Measurements from ENCODE around the gene TRIM39. TPM values are rescaled to one million over a fixed set of nuclear protein-coding genes. Genes with fewer than 3 reads are reported as not detected.
"Not testable (repeated sequence)": the region's sequence is repeated elsewhere in the genome, so short reads cannot be mapped to it uniquely, and the experiment has no call there.

TRIM39 gene
- total and polyA plus RNA-seq, 10 donors = 6.9 to 24.5 (median 17.0) TPM

GRCh38 chr6:30364591-30364990 lies 37.9 kb downstream of the TRIM39 start:
- no peak overlapping the region for H3K4me3 ChIP-seq
- H3K36me3 ChIP-seq = no peaks in the 10 kb centered on the region
- H3K9me3 ChIP-seq = peaks cover 0 to 13% (median 0%) of the 10 kb centered on the region in 8 donors
- no peaks in the 10 kb centered on the region for H3K4me1 ChIP-seq
- no peak overlapping the region for H3K27ac ChIP-seq
- intact Hi-C loops (cut with DNase I; ENCODE audit: low total_unique reads) = no loop called here
- H3K27me3 ChIP-seq (replicated peaks in 1 of 7) = peaks cover 0 to 68% (median 12%) of the 10 kb centered on the region in 7 donors
- 78 to 90% (median 84%) methylated on average over 2 of the region's 2 CpGs for WGBS, 5 donors
- TF ChIP-seq POLR2A (IDR thresholded peaks at IDR 0.05) = no peak
- TF ChIP-seq CTCF (IDR thresholded peaks at IDR 0.05 in 8 of 11, conservative IDR thresholded peaks at IDR 0.05 in 3 of 11) = no peak
- TF ChIP-seq POLR2AphosphoS5 (IDR thresholded peaks at IDR 0.05) = no peak
- DNase-seq = no peak

- H3K4me1 ChIP-seq; H3K27ac ChIP-seq; H3K36me3 ChIP-seq; DNase-seq; intact Hi-C loops (cut with DNase I; ENCODE audit: low total_unique reads); H3K9me3 ChIP-seq; H3K4me3 ChIP-seq: not testable (repeated sequence)
- H3K27me3 ChIP-seq (replicated peaks in 1 of 7) = peaks cover 0 to 47% (median 5%) of the 10 kb centered on the region in 7 donors
- 27 to 46% (median 45%) methylated on average over 1 of the region's 1 CpG for WGBS, 5 donors
Measured at GRCh38 chr6:30369280-30369679, 42.6 kb downstream of the TRIM39 start.

GRCh38 chr6:30378290-30378937 lies 51.7 kb downstream of the TRIM39 start:
- TF ChIP-seq CTCF (IDR thresholded peaks at IDR 0.05 in 8 of 11, conservative IDR thresholded peaks at IDR 0.05 in 3 of 11) = no peak
- no peak for TF ChIP-seq POLR2A (IDR thresholded peaks at IDR 0.05)
- no peak for TF ChIP-seq POLR2AphosphoS5 (IDR thresholded peaks at IDR 0.05)
- no peak for DNase-seq
- intact Hi-C loops (cut with DNase I; ENCODE audit: low total_unique reads) = no loop called here
- H3K36me3 ChIP-seq = no peaks in the 10 kb centered on the region
- 4 to 10% (median 7%) methylated on average over 1 of the region's 1 CpG for WGBS, 5 donors
- H3K27me3 ChIP-seq (replicated peaks in 1 of 7) = peaks cover 0 to 57% (median 4%) of the 10 kb centered on the region in 7 donors
- no peaks in the 10 kb centered on the region for H3K4me1 ChIP-seq
- no peak overlapping the region for H3K4me3 ChIP-seq
- no peaks in the 10 kb centered on the region for H3K9me3 ChIP-seq
- H3K27ac ChIP-seq = no peak overlapping the region

GRCh38 chr6:30380464-30380863 lies 53.7 kb downstream of the TRIM39 start:
- no peak for DNase-seq
- no peaks in the 10 kb centered on the region for H3K4me1 ChIP-seq
- no peaks in the 10 kb centered on the region for H3K9me3 ChIP-seq
- WGBS, 5 donors = 18 to 61% (median 43%) methylated on average over 4 to 5 of the region's 5 CpGs
- H3K27ac ChIP-seq = no peak overlapping the region
- peaks cover 0 to 69% (median 5%) of the 10 kb centered on the region in 7 donors for H3K27me3 ChIP-seq (replicated peaks in 1 of 7)
- TF ChIP-seq CTCF (IDR thresholded peaks at IDR 0.05 in 8 of 11, conservative IDR thresholded peaks at IDR 0.05 in 3 of 11) (no peak), POLR2A (IDR thresholded peaks at IDR 0.05) (no peak), POLR2AphosphoS5 (IDR thresholded peaks at IDR 0.05) (no peak)
- no peaks in the 10 kb centered on the region for H3K36me3 ChIP-seq
- intact Hi-C loops (cut with DNase I; ENCODE audit: low total_unique reads) = no loop called here
- no peak overlapping the region for H3K4me3 ChIP-seq

Measured in spleen (tissue), 11 donors.